Stimulated activated CD8-positive, alpha-beta memory T cell treated with anti-CD3 and anti-CD28 coated beads, Interleukin-15, amount 100 ng/mL, for 4 hours (primary cell): ENCODE measurements around the gene FRMPD4.

Source experiments
- DNase-seq, 2 donors: peaks; one replicate each; pipeline ENCODE4 v3.0.0-alpha.2; 2020; ENCODE audit warnings: low read depth in 2 of 2

The FRMPD4 gene

DNA sequence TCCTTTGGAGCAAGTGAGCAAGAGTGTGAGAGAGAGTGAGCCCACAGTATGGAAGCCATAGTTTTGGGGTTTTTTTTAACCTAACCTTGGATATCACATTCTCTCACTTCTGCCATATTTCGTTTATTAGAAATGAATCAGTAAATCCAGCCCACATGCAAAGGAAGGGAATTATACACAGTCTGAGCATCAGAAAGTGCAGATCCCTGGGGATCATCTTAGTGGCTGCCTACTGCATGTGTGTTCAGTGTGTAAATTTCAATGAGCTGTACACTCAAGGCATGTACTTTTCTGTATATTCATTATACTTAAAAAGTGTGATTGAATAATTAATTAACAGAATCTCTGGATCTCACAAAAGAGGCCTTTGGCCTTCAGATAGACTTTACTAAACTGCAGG is 519.2 kb downstream of the FRMPD4 start:
- no peak for DNase-seq

DNA sequence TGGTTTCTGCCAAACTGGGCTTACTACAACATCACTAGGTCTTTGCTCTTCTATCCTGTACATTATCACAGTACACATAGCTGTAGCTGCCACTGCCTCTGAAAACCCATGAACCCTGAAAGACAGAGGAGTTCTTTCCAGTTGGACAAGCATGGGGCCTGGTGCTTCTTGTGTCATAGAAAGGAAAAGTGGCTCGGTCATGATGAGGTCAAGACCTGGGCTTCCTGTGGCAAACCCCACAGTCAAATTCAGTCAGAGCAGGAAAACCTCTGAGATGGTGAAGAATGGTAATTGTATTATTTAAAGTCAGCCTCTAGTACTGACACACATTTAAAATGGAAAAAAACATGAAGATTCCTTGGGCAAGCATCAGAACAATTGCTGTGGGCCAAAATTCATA is 519.6 kb downstream of the FRMPD4 start:
- no peak for DNase-seq

DNA sequence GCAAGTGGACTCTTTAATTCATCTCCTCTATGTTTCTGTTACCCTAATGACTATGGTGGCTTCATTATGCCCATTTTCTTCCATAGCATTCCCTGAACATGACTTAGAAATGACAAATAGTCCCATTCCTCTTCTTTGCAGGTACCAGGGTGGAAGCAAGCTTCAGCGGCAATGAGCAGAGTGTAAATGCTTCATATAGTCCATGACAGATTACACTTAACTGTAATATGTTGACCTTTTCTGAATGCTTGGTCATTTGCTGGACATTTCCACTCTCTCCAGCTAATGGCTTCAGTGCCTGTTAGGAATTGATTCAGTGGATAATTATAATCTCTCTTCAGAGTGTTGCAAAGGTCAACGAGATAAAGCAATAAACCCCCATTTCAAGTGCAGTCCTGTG is 523.2 kb downstream of the FRMPD4 start:
- DNase-seq: no peak

DNA sequence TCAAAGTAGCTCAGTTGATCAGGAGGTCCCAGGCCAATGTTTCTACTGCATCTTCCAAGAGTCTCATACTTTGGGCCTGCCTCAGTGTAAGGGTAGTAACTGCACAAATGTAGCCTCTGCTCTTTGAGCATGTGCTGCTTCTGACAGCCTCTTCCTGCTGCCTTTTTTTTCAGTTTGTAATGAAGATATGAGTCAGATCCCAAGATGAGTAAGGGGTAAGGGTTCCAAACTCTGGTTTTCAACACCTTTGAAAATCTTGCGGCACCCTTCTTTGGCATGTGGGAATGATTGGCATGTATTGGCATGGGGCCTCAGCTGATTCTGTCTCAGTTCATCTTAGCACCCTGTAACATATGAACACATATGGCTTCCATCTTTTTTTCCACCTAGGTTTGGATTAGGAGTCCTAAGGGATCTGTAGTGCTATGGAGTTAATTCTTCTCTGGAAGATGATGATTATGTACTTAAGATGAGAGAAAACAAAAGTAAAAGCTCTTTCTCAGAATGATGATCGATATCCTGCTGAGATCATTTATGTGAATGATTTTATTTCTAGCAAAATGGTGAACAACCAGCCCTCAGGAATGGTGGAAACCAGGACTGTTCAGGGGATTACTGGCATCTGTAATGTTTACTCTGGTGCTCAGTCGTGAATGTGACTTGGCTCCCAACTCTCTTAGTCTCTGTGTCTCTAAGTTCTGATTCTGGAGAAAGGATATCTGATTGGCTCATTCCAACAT is 534.3 kb downstream of the FRMPD4 start:
- DNase-seq: no peak

DNA sequence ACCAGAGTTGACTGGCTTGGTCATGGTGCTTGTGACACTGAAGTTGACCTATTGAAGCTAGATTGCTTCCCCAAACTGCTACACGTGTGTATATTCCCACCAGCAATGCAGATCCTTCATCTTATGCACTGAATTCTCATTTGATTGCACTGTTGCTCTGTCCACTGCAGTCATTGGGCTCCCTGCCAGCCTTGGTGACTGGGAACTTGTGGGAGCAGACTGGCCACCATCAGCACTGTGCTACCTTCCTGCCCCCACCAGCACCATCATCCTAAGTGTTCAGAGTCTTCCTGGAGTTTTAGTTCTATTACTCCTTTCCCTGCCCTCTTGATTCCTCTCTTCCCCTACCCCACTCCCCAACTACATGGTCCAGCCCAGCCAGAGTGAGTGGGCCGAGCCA is 535.2 kb downstream of the FRMPD4 start:
- no peak for DNase-seq

DNA sequence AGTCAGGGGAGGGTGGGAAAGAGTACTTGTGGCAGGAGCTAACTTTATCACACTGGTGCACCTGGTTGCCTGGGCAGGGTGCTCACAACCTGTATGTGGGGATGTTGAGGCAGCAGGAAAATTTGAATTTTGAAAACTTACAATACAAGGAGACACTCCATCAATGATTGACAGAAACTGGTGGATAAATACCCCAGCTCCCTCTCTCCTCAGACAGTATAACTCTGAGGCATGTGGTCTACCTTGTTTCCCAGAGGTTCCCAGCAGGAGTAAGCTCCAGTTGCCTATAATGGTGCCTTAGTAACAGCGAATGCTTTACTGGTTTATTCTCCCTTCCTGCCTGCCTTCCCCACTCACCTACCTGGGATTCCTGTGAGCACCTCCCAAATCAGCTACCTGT is 541.2 kb downstream of the FRMPD4 start:
- no peak for DNase-seq

DNA sequence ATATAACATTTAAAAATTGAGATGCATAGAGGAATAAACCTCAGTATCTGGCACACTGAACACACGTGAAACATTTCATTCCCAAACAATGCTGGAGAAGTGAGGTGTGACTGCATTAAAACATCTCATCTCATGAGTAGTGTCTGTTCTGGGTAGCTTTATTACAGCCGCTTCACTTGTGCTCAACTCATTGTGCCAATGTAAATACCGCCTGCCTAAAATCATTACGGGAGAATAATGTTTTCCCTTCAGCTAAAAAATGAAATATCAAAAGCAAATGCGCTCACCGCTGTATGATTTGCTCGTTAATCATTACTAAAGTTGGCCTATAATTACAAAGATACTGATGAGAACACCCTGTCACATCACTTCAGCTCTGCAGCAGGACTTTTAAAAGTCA is 542.8 kb downstream of the FRMPD4 start:
- no peak for DNase-seq

DNA sequence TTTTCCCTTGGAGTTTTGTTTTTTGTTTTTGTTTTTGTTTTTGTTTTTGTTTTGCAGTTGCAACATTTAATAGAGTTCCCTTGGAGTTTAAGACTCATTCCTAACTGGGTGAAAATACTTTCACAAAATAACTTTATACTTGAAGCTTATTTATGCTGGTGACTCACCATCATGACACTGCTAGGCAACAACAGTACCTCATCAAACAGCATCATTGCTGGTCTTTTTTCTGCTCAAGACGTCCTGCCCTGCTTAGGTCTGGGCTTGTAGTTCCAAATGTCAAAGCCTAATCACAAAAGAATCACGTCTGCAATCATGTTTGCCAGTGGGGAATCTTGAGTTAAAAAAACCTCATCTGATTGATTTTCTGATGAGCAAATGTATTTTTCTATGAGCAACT is 547.3 kb downstream of the FRMPD4 start:
- DNase-seq: no peak

DNA sequence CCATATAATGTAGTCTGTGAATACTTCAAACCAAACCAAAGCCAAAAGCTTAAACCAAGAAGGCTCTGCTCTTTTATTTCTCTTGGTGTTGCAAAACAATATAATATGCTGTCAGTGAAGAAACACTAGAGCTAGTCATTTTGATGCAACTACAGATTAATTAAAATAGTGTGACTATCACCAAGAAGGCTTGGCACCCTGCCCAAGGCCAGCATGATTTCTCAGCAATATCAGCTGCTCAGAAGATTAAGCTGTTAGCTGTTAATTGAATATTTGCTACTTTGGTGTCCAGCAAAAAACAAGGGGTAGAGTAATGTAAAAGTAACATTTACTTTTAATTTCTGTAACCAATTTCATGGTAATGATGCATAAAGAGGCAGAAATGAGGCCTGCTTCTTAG is 548.1 kb downstream of the FRMPD4 start:
- DNase-seq: no peak

DNA sequence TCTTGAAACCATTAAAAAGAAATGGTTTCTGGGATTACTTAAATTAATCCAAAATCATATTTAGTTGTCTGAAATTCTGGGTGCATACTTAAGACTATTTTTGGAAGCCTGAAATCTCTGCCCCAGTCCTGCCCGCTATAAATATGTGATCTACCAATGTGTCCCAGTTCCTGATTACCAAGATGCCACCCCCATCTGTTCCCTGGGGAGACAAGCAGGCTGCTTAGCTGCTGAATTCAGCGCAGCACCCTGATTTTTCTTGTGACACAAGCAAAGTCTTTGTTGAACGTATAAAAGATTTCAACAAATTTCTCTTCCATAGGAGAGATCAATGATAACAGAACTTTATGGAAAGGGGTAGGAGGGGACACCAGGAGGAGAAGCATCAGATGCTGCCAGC is 552.4 kb downstream of the FRMPD4 start:
- no peak for DNase-seq

DNA sequence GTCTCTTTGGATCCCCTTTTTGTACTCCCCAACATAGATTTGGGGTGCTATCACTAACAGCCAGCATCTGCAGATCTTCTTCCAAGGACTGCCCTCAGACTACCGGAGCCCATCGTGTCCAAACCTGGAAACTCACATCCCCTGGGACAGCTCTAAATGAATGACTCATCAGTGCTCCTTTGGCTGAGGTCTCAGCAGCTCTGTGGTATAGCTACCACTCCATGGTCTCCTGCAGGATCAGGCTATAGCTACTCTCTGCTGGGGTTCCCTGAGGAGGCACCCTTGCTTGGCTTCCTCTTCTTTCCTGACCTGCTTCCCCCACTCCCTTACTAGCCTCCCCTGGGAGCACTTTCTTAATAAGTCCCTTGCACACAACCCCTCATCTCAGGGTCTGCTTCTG is 555.5 kb downstream of the FRMPD4 start:
- DNase-seq: no peak

DNA sequence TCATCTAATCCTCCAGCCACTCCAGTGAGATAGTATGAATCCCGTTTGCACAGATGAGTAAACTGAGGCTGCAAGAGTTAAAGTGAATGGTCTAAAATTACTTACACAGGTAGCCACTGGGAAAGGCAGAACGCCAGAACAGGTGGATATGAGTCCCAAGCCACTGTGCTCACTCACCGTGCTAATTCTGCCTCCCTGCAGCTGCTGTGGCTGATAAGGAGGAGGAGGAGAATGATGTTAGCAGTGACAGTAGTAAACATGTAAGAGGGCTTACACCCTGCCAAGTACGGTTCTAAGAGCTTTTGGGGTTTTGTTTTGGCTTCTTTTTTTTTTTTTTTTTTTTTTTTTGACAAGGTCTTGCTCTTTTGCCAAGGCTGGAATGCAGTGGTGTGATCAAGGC is 562.5 kb downstream of the FRMPD4 start:
- no peak for DNase-seq

DNA sequence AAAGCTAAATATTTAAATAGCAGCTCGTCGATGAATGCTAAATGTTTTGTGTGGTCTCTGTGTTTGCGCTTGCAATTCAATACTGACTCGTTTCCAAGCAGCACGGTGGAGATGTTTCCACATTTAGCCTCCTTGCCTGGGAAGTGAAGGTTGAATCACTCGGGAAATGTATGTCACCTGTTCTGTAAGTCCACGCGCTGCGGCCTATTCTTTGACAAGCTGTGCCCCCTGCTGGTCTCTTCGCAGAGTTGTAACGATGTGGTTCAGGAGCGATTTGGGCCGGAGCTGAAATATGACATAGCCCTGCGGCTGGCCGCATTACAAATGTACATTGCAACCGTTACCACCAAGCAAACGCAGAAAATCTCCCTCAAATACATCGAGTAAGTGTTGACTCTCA is 563.4 kb downstream of the FRMPD4 start:
- DNase-seq: no peak

DNA sequence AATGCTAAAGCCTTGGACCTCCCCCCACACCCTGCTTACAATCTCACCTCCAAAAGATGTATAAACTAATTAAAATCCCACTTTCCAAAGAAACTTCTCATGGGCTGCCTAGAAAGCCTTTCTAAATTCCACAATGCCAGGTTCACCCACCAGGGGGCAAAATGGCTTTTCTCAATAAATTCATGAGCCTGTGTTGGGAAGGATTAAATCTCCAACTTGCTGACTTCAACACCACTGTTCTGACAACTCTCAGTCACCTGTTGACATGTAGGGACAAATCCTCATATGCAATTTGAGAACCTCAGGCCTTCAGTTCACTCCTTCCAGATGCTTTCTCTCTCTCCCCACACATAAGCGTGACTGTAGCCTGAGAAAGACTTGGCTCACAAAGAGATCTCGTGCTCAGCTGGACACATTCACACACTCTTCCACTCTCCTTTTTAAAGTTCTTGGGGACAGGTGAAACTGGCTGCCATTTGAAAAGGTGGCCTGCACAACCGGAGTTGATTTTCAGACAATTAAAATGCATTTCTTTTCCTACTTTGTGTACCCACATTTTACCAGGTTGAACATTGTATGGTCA is 564.3 kb downstream of the FRMPD4 start:
- no peak for DNase-seq

DNA sequence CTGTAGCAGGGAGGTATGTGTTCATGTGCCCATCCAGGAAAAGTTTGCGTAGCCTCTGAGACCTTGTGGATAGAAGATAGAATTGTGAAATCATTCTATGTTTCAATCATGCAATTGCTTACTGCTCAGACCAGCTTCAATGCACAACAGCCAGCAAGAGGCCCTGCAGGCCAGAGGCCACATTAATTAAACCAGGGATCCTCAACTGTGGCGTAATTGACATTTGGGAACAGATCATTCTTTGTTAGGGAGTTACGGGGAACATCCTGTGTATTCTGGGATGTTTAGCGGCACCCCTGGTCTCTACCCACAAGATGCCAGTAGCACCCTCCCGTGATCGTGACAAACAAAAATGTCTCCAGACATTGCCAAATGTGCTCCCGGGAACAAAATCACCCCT is 566.4 kb downstream of the FRMPD4 start:
- DNase-seq: no peak

DNA sequence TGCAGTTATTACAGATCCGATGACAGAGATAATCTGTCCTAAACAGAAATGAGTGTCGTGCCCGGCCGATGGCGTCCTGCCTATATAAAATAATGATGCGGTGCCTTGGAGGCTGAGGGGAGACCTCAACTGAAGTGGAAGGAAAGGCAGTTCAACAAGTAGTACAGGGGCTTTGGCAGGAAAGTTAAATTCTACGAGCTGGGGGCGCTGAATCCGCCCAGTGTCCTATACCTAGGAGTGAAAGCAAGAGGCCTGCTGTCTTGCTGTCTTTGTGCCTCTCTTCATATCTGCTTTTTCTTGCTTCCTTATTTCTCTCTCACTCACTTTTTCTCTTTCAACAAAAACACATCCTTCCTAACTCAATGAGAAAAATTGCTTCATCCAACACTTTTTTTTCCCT is 570.8 kb downstream of the FRMPD4 start:
- no peak for DNase-seq

DNA sequence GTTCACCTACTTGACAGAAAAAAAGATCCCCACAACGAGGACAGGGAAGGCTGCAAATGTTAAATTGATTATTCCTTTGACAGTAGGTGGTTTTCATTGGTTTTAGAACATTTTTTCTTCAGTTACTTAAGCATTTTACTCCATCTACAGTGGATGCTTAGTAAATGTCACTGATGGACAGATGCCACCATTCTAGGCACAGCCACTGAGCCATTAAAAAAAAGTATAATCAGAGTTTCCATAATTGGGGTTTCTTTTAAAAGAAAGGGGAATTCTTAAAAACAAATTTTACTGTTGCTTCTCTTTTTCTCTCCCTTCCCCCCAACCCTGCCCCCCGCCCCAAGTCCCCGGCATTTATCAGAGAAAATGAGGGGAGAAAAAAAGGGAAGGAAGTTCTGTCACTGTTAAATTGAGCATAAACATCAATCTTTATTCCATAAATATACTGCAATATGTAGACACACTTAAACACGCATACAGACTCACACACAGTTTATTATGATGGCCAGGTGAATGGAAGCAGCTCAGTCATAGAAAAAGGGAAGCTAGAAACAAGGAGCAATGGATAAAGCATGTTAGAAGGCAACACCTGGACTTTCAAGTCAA is 573.3 kb downstream of the FRMPD4 start:
- no peak for DNase-seq

DNA sequence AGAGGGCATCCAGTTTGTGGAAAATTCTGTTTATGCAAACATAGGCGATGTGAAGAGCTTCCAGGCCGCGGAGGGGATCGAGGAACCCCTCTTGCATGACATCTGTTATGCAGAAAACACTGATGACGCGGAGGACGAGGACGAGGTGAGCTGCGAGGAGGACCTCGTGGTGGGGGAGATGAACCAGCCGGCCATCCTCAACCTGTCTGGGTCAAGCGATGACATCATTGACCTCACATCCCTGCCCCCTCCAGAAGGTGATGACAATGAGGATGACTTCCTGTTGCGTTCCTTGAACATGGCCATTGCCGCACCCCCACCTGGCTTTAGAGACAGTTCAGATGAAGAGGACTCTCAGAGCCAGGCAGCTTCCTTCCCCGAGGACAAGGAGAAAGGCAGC is 578.3 kb downstream of the FRMPD4 start:
- DNase-seq: no peak

DNA sequence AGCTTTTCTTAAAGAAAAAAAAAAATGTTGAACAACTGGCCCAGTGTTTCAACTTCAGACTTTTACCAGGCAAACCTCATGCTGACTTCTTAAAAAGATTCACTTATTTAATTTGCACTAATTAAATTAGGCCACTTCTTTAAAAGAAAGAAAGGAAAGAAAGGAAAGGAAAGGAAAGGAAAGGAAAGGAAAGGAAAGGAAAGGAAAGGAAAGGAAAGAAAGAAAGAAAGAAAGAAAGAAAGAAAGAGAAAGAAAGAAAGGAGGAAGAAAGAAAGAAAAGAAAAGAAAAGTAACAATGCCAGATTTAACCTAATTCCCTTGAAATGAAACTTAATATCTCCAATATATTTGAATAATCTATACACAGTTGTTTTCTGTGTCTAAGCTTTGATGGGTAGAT is 581.6 kb downstream of the FRMPD4 start:
- no peak for DNase-seq

DNA sequence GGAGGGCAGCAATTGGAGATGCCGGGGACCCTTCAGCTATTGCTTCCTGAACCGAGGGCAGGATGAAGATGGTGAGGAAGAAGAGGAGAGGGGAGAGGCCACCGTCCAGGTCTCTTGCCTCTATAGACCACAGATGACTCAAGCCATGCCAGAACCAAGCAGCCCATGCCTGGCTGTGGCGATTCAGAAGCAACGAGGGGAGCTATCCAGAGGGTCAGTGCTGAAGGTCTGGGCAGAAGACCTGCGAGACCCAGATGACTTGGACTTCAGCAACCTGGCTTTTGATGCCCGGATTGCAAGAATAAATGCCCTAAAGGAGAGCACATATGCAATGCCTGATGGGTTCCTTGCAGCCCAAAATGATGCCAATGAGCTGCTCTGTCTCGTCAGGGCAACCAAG is 582.8 kb downstream of the FRMPD4 start:
- DNase-seq: no peak

DNA sequence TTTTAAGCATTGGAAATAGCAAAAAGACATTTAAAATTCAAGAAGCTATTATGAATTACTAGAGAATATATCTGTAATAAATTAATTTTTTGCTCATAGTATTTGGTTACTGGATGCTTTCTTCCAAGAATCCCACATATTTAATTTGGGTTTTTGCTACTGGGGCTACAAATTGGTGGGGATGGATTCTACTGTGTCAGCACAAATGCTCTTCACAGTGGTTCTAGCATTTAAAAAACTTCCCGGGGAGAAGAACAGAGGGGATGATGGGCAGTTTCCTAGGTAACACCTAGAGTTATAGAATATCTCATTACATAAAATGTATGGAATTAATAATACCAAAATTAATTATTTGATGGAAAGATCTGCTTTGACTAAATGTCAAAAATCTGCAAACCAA is 584.0 kb downstream of the FRMPD4 start:
- DNase-seq: no peak

DNA sequence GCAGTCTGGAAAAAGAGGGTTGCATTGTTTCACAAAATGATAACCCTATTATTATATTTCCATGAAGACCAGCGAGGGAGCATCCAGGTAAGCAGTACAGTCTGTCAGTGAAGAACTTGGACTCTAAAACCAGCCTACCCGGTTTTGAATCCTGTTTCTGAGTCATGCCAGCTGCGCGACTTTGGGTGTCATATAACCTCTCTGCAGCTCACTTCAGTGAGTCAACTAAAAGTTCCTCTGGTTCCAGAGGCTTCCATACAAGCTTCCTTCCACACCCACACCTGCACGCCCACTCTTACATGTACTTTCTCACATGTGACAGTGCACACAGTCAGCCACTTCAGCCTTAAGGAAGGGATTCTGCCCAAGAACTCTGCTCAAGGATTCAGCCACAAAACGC is 603.1 kb downstream of the FRMPD4 start:
- DNase-seq: no peak

DNA sequence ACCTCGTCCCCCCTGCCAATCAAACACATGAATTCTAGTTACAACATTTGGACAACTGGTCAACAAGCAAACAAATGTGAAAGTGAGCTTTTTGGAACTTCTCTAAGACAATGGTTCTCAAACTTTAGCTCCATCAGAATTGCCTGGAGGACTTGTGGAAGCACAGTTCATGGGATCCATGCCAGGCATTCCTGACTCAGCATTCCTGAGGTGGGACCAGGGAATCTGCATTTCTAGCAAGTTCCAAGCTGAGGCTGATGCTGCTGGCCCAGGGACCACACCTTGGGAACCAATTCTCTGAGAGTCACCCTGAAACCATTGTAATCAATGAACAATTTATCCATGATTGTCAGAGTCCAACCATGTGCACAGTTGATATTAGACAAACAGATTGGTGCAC is 609.2 kb downstream of the FRMPD4 start:
- no peak for DNase-seq

DNA sequence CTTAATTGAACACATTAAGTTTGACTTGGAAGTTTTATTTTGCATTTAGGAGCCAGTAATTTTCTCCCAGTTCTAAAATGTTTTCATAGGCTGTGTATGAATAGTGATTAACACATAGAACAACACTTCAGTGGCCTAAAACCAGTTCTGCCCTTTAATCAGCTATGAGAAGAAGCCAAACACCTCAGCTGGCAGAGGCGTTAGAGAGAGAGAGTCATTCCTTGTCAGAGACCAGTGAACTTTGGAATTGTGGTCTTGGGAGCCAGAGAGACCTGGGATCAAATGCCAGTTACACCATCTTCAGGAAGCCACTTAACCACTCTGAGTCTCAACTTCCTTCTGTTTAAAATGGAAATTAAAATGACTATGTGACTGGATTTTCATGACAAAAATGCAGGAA is 613.6 kb downstream of the FRMPD4 start:
- no peak for DNase-seq
